GOT3 (cell line): ENCODE results near the gene PADI6.

Experiments
- DNase-seq: peaks from one replicate; lab custom pipeline; 2025; ENCODE audit warnings: mixed read lengths; lab: John Stamatoyannopoulos, UW

The PADI6 gene

GRCh38 chr1:17356387-17357026 lies 15.5 kb upstream of the PADI6 start:
- no peak for DNase-seq

DNA sequence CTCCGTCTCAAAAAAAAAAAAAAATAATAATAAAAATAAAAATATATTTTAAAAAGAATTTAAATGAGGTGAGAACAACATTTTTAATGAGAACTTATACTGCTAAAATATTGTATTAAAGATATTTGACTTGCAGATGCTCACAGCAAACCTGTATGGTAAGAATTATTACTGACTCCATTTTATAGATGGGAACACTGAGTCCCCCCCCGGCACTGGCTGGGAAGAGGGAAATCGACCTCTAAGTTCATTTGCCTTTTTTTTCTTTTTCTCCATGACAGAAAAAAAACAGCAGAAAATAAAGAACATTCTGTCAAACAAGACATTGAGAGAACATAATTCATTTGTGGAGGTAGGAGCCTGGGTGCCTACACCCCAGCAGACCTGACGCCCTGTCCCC lies 13.4 kb upstream of the PADI6 start:
- no peak for DNase-seq

DNA sequence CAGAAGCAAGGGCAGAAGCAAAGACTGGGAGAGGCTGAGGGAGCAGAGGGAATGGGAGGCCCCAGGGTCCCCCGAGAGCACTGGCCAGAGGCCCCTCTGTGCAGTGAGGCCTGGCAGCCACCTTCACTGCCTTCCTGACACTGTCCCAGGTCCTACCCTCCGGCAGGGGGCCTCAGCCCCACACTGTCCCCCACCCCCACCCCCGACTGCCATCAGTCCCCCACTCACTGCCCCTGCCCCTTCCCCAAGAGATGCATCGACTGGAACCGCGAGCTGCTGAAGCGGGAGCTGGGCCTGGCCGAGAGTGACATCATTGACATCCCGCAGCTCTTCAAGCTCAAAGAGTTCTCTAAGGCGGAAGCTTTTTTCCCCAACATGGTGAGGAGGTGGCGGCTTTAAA lies 13.0 kb upstream of the PADI6 start:
- DNase-seq = no peak

DNA sequence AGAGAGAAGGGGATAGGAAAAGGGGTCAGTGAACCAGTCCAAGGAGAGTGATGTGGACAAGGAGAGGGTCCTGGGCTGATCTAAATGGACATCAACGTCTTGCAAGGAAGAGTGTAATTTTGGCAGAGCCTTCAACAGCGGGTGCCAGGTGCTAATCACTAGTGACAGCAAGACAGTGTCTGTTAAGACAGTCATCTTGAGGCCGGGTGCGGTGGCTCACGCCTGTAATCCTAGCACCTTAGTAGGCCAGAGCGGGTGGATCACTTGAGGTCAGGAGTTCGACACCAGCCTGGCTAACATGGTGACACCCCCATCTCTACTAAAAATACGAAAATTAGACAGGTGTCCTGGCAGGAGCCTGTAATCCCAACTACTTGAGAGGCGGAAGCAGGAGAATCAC lies 12.2 kb upstream of the PADI6 start:
- DNase-seq = no peak

DNA sequence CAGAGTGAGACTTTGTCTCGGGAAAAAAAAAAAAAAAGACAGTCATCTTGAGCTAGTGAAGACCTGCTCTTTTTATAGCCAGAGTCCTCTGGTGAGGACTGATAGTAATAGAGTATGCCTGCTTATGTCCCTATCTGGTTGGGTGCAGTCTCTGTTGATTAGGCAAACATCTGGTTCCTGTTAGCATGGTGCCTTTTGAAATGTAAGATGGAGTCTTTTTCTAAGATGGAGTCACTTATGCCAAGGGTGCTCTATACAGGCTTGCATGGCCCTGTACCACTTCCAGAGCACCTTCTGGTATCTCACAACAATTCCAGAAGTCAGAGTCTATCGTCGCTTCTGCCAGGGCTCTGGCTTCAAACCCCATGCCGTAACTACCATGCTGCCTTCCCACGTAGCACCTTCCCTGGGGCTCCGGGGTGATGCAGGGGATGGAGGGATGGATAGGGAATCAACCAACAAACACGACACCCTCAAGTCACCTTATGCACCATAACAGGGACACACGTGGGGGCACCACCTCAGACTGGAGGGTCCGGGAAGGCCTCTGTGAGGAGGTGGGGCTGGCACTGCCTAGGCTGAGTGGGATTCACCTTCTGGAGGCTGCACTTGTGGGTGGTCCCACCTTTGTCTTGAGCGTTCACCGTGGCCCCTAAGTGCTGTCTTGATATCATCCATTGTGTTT lies 11.6 kb upstream of the PADI6 start:
- no peak for DNase-seq

DNA sequence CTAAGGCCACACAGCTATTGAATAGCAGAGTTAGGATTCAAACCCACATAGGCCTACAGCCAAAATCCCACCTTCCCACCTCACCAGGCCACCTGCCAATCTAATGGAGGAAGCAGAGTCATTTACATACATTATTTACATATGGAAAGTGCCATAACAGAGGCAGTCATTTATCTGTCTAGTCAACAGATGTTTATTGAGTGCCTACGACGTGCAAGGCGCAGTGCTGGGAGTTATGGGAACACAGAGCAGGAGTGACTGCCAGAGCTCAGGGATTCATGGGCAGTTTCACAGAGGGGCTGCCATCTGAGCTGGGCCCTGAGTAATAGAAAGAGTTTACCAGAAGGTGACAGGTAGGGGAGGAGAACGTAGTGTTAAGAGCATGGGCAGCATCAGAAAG lies 10.3 kb upstream of the PADI6 start:
- no peak for DNase-seq

DNA sequence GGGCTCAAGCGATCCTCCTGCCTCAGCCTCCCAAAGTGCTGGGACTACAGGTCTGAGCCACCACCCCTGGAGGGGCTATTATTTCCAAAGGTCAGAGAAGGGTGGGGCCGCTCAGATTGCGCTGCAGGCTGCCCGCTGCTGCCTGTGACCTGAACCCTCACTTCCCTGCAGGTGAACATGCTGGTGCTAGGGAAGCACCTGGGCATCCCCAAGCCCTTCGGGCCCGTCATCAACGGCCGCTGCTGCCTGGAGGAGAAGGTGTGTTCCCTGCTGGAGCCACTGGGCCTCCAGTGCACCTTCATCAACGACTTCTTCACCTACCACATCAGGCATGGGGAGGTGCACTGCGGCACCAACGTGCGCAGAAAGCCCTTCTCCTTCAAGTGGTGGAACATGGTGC lies 8.6 kb upstream of the PADI6 start:
- DNase-seq = no peak

DNA sequence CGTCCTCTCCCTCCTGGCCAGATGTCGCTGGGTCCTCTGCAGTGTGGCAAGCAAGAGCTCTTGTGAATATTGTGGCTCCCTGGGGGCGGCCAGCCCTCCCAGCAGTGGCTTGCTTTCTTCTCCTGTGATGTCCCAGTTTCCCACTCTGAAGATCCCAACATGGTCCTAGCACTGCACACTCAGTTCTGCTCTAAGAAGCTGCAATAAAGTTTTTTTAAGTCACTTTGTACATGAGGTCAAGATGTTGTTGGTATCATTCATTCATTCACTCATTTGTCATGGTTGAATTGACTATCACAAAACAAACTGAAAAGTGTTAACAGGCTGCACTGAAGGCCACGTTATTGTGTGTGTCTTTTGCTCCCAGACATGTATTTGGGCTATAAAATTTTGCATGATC lies 8.2 kb upstream of the PADI6 start:
- DNase-seq = no peak

DNA sequence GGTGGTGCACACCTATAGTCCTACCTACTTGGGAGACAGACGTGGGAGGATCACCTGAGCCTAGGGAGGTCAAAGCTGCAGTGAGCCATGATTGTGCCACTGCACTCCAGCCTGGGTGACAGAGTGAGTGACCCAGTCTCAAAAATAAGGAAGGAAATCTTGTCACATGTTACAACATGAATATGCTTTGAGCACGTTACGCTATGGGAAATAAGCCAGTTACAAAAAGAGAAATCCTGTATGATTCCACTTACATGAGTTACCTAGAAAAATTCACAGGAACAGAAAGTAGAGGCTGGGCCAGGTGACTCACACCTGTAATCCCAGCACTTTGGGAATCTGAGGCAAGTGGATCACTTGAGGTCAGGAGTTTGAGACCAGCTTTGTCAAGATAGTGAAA lies 6.7 kb upstream of the PADI6 start:
- DNase-seq = no peak

DNA sequence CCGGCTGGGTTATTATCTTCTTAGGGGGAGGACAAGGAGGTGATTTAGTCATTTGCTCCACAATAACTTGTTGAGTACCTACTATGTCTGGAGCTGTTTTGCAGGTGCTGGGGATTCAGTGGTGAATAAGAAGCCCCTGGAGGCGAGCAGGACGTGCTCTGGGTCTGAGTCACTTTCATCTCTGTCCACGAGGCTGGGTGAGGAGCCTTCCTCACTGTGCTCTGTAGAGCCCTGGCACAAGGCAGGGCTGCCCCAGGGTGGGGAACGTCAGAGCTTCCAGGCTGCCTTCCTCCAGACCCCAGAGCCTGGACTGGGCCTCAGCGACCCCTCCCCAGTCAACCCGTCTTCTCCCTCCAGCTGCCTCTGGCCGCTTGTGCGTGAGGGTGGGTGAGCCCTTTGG lies 2.5 kb upstream of the PADI6 start:
- no peak for DNase-seq

DNA sequence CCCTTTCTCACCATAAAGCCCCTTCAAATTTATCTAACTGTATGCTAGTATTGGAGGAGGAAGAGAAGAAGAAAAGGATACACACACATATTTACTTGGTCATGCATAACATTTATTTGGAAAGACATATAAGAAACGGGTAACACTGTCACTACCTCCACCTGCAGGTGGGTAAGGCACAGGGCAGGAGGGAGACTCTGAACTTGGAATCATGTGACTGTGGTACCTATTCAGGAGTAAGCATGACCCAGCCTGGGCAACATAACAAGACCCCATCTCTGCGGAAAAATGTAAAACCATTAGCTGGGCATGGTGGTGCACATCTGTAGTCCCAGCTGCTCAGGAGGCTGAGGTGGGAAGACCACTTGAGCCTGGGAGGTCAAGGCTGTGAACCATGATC lies 1.4 kb upstream of the PADI6 start:
- no peak for DNase-seq

- no peak for DNase-seq
Measured at GRCh38 chr1:17372955-17373354, 959 bp downstream of the PADI6 start.

GRCh38 chr1:17375651-17376050 lies 3.7 kb downstream of the PADI6 start:
- DNase-seq = no peak

DNA sequence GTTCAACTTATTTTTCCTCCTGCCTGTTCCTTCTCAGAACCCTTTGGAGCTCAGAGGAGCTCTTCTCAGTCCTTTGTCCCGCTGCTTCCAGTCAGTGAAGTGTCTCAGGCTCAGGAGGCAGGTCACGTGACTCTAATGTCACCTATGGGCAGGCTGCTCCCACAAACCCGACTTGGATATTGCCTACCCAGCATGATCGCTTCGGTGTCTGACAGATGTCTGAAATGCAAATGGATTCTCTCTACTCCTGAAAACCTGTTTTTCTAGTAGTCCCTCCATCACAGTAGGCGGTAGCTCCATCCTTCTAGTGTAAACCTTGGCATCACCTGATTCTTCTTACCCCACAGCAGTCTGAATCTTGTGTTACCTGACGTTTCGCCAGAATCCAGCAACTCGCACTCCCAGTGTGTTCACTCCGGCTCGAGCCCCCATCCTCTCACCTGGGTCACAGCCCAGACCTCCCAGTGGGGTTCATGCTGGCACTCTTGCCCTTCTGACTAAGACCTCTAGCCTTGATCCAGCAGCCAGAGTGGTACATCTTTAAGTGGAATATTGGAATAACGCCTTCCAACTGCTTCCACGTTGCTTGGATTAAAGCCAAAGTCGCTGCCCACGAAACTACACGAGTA lies 5.4 kb downstream of the PADI6 start:
- DNase-seq = no peak

DNA sequence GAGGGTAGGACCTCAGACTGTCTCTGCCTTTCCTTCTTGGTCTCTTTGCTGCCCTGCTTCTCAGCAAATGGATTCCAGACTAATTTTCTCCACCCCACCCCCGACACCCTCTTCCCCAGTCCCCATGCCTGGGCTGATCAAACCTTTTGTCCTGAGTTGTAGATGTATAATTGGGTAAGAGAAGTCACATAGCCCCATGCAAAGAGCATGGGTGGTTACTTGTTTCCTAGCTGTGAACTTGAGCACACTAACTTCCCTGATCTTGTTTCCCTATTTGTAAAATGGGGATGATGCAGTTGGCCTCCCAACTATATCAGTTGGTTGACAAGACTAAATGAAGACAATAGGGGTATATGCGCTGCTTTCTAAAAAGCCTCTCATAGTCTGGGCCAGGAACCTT lies 9.2 kb downstream of the PADI6 start:
- DNase-seq = no peak

- no peak for DNase-seq
Measured at GRCh38 chr1:17392199-17392740, 20.3 kb downstream of the PADI6 start.

GRCh38 chr1:17393230-17393629 lies 21.2 kb downstream of the PADI6 start:
- DNase-seq = no peak

GRCh38 chr1:17397910-17398695 lies 26.1 kb downstream of the PADI6 start:
- no peak for DNase-seq

- no peak for DNase-seq
Measured at GRCh38 chr1:17400725-17401341, 28.8 kb downstream of the PADI6 start.

- no peak for DNase-seq
Measured at GRCh38 chr1:17401841-17402240, 29.8 kb downstream of the PADI6 start.

DNA sequence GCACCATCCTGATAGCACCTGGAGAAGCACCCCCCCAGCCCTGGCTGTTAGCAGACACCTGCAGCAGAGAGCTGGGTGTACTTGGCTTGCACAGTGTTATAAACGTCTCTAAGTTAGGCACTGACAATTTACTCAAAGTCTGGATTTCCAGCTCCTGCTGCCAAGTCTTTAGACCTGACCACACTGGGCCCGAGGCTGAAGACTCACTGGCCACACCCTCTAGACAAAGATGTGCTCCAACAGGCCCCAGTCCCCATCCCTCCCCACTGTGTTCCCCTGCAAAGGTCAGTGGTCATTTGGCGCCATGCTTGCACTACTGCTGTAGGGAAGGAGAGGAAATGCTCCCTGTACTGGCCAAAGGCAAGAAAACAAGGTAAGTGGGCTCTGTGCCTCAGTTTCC lies 31.1 kb downstream of the PADI6 start:
- no peak for DNase-seq

DNA sequence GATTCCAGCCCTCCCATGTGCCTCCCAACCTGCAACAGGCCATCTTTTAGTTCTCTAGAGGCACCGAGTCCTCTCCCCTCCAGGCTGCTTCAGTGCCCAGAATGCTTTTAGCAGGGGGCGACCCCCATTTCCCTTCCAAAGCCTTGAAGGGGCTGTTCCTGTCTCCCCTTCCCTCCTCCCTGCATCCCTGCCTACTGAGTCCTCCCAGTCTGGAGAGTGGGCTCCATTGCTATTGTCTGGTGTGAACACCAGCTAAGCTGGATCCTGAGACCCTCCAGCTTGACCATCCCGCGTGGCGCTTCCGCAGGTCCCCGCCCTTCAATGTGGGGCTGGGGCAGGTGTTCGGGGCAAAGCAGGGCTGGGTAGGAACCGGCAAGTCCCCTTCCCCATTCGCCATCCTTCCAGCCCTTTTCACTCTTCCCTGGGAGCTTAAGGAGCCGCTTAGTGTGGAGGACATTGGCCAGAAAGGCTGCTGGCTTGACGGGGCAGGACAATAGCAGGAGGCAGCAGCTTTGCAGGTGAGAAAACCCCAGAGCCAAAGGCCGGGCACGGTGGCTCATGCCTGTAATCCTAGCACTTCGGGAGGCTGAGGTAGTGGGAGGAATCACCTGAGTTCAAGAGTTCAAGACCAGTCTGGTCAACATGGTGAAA lies 32.2 kb downstream of the PADI6 start:
- no peak for DNase-seq
